Mononuclear cell (primary cell): Measurements from ENCODE around the gene B9D2. TPM values are rescaled to one million over a fixed set of nuclear protein-coding genes. Genes with fewer than 3 reads are reported as not detected.

Experiments used
- H3K27me3 ChIP-seq: 2 replicates; pipeline ENCODE4 v1.6.0; 2011; ENCODE audit warnings: low read length, control low read depth; ENCODE audit not compliant: insufficient read depth
- H3K4me1 ChIP-seq: 2 replicates; pipeline ENCODE4 v1.5.1; 2011; ENCODE audit warnings: mild to moderate bottlenecking, low read length, control low read depth; ENCODE audit not compliant: insufficient read depth
- H3K4me3 ChIP-seq: 2 replicates; pipeline ENCODE4 v1.5.1; 2011; ENCODE audit warnings: mild to moderate bottlenecking, low read length, moderate library complexity
- H3K9me3 ChIP-seq: 2 replicates; pipeline ENCODE4 v1.5.1; 2011; ENCODE audit warnings: low read depth, mild to moderate bottlenecking, control low read depth, low read length
- total RNA-seq: library from RNA; depleted of rRNA; stranded (reverse); fragments of >200 nt; gene quantifications from one replicate; pipeline ENCODE4 v1.2.3, GENCODE V29; 2012

Gene B9D2
- total RNA-seq, 1 donor = 3.8 TPM

DNA sequence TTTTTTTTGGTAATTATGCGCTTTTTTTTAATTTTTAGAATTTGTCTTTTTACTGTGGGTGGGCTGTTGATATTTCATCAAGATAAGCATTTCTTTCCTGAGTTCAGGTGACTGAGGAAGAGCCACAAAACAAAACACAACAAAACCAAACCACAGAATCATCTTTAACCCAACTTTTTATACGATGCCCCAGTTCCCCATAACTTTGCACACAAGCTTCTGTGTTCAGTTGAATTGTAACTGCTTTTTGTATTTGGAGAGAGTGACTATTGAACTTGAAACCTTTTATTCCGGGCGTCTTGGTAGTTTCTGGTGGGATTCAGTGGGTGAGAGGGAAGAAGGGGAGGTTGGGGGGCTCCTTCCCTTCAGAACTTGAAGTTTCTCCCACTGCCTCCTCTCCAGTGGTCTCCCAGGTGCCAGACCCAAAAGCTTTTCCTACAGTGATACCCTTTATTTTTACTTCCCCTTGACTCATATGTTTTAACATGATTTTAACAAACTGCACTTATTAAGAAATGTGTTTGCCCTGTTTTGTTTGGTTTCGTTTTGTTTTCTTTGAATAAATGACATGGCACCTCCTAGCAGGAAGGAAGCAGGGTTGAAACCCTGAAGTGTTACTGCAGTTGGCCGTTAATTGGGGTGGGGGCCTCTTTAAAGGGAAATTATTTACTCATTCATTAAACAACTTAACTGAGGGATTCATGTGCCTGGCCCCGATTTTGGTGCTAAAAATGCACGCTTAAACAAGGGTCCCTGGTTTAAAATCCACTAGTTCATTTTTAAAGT lies 56.7 kb downstream of the B9D2 start:
- no peaks in the 10 kb centered on the region for H3K9me3 ChIP-seq
- H3K4me1 ChIP-seq = peaks cover 94% of the 10 kb centered on the region
- no peaks in the 10 kb centered on the region for H3K27me3 ChIP-seq
- no peak overlapping the region for H3K4me3 ChIP-seq

DNA sequence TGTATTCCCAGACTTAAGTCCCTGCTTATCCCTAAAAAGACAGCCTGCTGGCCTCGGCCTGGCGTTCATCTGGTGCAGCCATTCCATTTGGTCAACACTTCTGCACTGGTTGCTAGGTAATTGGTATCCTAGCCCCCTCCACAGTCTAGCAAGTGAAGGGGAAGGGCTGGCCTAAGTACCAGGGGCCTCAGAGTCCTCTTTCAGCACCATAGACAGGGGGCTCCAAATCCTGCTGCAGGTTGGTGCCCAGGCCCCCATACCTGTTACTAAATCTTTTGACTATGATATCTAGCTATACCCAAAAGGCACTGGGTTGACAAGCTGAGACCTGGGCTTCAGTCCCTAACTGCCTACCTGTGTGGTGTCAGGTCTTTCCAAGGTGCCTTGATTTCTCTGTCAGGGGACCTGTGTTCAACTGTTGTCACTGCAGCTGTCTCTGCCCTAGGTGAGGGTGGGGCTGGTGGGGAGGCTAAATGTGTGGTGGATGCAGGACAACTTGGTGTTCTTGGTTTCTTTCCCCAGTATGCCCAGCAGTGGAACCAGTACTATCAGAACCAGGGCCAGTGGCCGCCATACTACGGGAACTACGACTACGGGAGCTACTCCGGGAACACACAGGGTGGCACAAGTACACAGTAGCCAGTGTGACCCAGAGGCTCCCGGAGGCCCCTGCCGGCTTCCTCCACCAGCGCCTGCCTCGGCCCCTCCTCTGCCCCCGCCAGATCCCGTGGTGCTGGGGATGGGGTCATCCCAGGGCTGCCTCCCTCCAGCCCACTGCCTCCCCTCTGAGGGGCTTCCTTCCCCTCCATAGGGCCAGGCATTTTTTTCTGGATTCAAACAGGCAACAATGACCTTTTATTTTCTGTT lies 57.8 kb downstream of the B9D2 start:
- H3K27me3 ChIP-seq = no peaks in the 10 kb centered on the region
- H3K4me3 ChIP-seq = no peak overlapping the region
- no peaks in the 10 kb centered on the region for H3K9me3 ChIP-seq
- peaks cover 94% of the 10 kb centered on the region for H3K4me1 ChIP-seq

DNA sequence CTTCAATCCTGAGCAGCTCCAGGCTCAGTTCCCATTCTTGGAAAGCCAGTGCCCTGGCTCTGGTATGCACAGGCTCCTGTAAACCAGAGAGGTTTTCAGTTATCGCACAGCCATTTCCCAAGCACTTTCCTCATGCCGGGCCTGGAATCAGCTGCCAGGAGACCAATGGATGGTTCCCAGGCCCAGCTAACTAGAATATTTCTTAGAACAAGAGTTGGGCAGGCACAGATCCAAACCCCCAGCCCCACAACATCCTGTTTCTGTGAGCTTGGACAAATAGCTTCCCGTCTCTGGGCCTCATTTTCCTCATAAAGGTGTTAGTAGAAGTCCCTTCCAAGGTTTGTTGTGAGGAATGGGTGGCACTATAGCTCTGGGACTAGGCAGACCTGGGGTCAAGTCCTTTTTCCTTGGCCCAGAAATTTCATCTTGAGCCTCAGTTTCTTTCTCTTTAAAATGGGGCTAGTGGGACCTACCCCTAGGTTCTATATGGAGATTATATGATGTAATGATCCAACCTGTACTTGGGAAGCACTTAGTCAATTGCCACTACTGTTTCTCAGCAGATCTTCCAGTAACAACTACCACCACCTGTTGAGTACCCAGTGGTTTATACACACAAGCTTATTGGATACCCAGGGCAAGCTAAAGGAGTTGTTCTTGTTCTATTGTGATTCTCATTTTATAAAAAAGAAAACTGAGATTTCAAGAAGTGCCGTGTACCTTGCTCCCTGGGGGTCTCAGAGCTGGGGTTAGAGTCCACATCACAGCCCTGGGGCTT lies 59.1 kb downstream of the B9D2 start:
- no peaks in the 10 kb centered on the region for H3K27me3 ChIP-seq
- H3K9me3 ChIP-seq = no peaks in the 10 kb centered on the region
- peaks cover 99% of the 10 kb centered on the region for H3K4me1 ChIP-seq
- H3K4me3 ChIP-seq = no peak overlapping the region

Other genes with a start within 250 kb of the B9D2 start
- 0.10 TPM for gene CYP2F1, start 249.7 kb downstream of the B9D2 start, total RNA-seq
- gene CYP2S1, start 170.9 kb downstream of the B9D2 start, total RNA-seq = 2.1 TPM
- gene AXL, start 144.9 kb downstream of the B9D2 start, total RNA-seq = 0.31 TPM
- 171 TPM for gene HNRNPUL1, start 99.8 kb downstream of the B9D2 start, total RNA-seq
- gene CCDC97, start 54.0 kb downstream of the B9D2 start, total RNA-seq = 10.1 TPM
- 90.6 TPM for gene TGFB1, start 10.2 kb downstream of the B9D2 start, total RNA-seq
- 14.2 TPM for gene TMEM91, start 12.4 kb upstream of the B9D2 start, total RNA-seq
- gene EXOSC5, start 33.2 kb upstream of the B9D2 start, total RNA-seq = 8.0 TPM
- 30.2 TPM for gene BCKDHA, start 33.7 kb upstream of the B9D2 start, total RNA-seq
- 0.42 TPM for gene B3GNT8, start 63.2 kb upstream of the B9D2 start, total RNA-seq
- 13.0 TPM for gene DMAC2, start 75.8 kb upstream of the B9D2 start, total RNA-seq
- gene ERICH4, start 79.0 kb upstream of the B9D2 start, total RNA-seq = not detected
- 3.9 TPM for gene CEACAM21, start 212.0 kb upstream of the B9D2 start, total RNA-seq